Ovary (tissue), 9 donors: ENCODE measurements around the gene RPL10A. TPM values are rescaled to one million over a fixed set of nuclear protein-coding genes. Genes with fewer than 3 reads are reported as not detected.

Experiments
- DNase-seq, 5 donors: peaks; one replicate each; pipeline ENCODE4 v3.0.0-alpha.2; 2019 to 2020
- H3K27ac ChIP-seq, 2 donors: fragments of 200-600 bp; one replicate each; pipeline versions ENCODE4 v1.5.1 to v1.8.0; 2019 to 2022
- H3K27me3 ChIP-seq: fragments of 200-600 bp; one replicate; pipeline ENCODE4 v1.8.0; 2022
- H3K36me3 ChIP-seq: fragments of 200-600 bp; sonication (generic); one replicate; pipeline ENCODE4 v1.5.1; 2019
- H3K4me1 ChIP-seq: one replicate; pipeline ENCODE4 v1.8.1; 2013; ENCODE audit warnings: mild to moderate bottlenecking, moderate library complexity; ENCODE audit not compliant: insufficient read depth
- H3K4me3 ChIP-seq: fragments of 200-600 bp; sonication (generic); one replicate; pipeline ENCODE4 v1.5.1; 2017
- H3K9me3 ChIP-seq, 2 donors: fragments of 200-600 bp in 1 of 2; sonication (generic) in 1 of 2; one replicate each; pipeline versions ENCODE4 v1.5.1 to v1.8.1; 2013 to 2019; ENCODE audit warnings: mild to moderate bottlenecking in 1 of 2, moderate library complexity in 1 of 2
- CTCF ChIP-seq, 3 donors: fragments of 450-650 bp in 2 of 3; fragments of 200-600 bp in 1 of 3; IDR thresholded peaks; one replicate each; pipeline versions ENCODE4 v1.5.1 to v1.8.0; 2016 to 2022; ENCODE audit warnings: antibody characterized with exemption in 3 of 3, mild to moderate bottlenecking in 1 of 3
- EP300 ChIP-seq: sonication (generic); formaldehyde crosslinking; IDR thresholded peaks from one replicate; pipeline ENCODE4 v1.6.1; 2017; ENCODE audit warnings: antibody characterized with exemption
- POLR2A ChIP-seq: fragments of 450-650 bp; IDR thresholded peaks from one replicate; pipeline ENCODE4 v1.6.1; 2017; ENCODE audit warnings: antibody characterized with exemption, mild to moderate bottlenecking, moderate library complexity
- WGBS, 3 donors: extraction: QIAGEN DNeasy Blood & Tissue Kit in 1 of 3; methylation state at CpG; one replicate each; pipeline versions ENCODE4 v1.1.5 to v1.1.7; 2013 to 2017; 5-methylcytosine and 5-hydroxymethylcytosine counted together
- intact Hi-C, 4 donors: fragments of 100-400 bp; cut with DNase I; formaldehyde crosslinking; loops; one replicate each; pipeline versions ENCODE4 v1.11.0 to v1.15.1; 2022 to 2023
- polyA plus RNA-seq, 2 donors: library from polyadenylated mRNA; stranded (reverse); fragments of 200-250 nt in 1 of 2; fragments of 350-450 nt in 1 of 2; fragmentation: Illumina TruSeq in 1 of 2; extraction: RNeasy Lipid Tissue Mini Kit (QIAGEN cat#74804) in 1 of 2; gene quantifications; one replicate each; pipeline ENCODE4 v1.2.3, GENCODE V29; 2013 to 2014
- total RNA-seq, 7 donors: library from RNA; depleted of rRNA in 2 of 7; stranded (reverse); fragments of >200 nt in 2 of 7; fragmentation: NEBNext Ultra II Directional in 3 of 7; extraction: Animal tissue kit (Norgen Biotek cat#: 25700) in 3 of 7; gene quantifications; one replicate each; pipeline versions ENCODE4 v1.1.0 to v1.2.4, GENCODE V29; 2016 to 2023
- donor health status: DM: no; HTN: no; CAD: no; lungs with moderate emphysema.
- donor health status: DM: no; HTN: no; CAD: no.
- donor health status: Bipolar disorder and iron deficiency.
- donor health status: DM: yes; HTN: yes; CAD: no.
- donor health status: DM: no; HTN: no; CAD: no.
- donor health status: DM: yes; HTN: yes; CAD: no.

Gene RPL10A
- total and polyA plus RNA-seq, 9 donors, result 2,596 to 5,052 (median 3,198) TPM

- Histone ChIP-seq H3K27ac (peak overlapping the region; percentile 74 to 98), H3K36me3 (no peaks in the 10 kb centered on the region), H3K4me3 (peak overlapping the region; percentile 10), H3K9me3 (no peaks in the 10 kb centered on the region), H3K27me3 (no peaks in the 10 kb centered on the region), H3K4me1 (peaks cover 44% of the 10 kb centered on the region)
- 32 to 48% (median 45%) methylated on average over 4 to 5 of the region's 5 CpGs for WGBS, 3 donors
- peak in 3 of 5 donors; percentile 53 to 65 (median 60) for DNase-seq
- TF ChIP-seq EP300 (no peak), POLR2A (no peak)
- intact Hi-C loops, result loop anchor here in 1 of 4 donors (10.0 kb wide), 2 partner anchors 103 to 243 kb away; partner anchors contain the start of gene ARMC12
Observed at GRCh38 chr6:35491558-35492257, 23.5 kb downstream of the RPL10A start.

- intact Hi-C loops, result loop anchor here in 1 of 4 donors (10.0 kb wide), 2 partner anchors 102 to 242 kb away; partner anchors contain the start of gene ARMC12
- no peaks in the 10 kb centered on the region for H3K9me3 ChIP-seq
- H3K27me3 ChIP-seq, result no peaks in the 10 kb centered on the region
- peak overlapping the region; percentile 74 to 98 for H3K27ac ChIP-seq
- TF ChIP-seq EP300, result no peak
- no peak for TF ChIP-seq CTCF (IDR thresholded peaks at IDR 0.05)
- TF ChIP-seq POLR2A, result no peak
- H3K4me1 ChIP-seq, result peaks cover 44% of the 10 kb centered on the region
- 18 to 27% (median 20%) methylated on average over 7 of the region's 7 CpGs for WGBS, 3 donors
- peak; percentile 61 to 78 (median 69) for DNase-seq
- no peaks in the 10 kb centered on the region for H3K36me3 ChIP-seq
- H3K4me3 ChIP-seq, result no peak overlapping the region
Observed at GRCh38 chr6:35492258-35492973, 24.2 kb downstream of the RPL10A start.

- WGBS, 3 donors, result 67 to 78% (median 77%) methylated on average over 7 of the region's 7 CpGs
- intact Hi-C loops, result loop anchor here in 1 of 4 donors (10.0 kb wide), 2 partner anchors 102 to 242 kb away; partner anchors contain the start of gene ARMC12
- Histone ChIP-seq H3K27ac (peak overlapping the region in 1 of 2 donors; percentile 98), H3K4me3 (no peak overlapping the region), H3K27me3 (no peaks in the 10 kb centered on the region), H3K9me3 (no peaks in the 10 kb centered on the region), H3K4me1 (peaks cover 41% of the 10 kb centered on the region), H3K36me3 (no peaks in the 10 kb centered on the region)
- TF ChIP-seq EP300 (no peak), CTCF (IDR thresholded peaks at IDR 0.05) (no peak), POLR2A (no peak)
- no peak for DNase-seq
Observed at GRCh38 chr6:35492974-35493284, 24.7 kb downstream of the RPL10A start.

GRCh38 chr6:35493307-35493983 lies 25.2 kb downstream of the RPL10A start:
- intact Hi-C loops, result loop anchor here in 1 of 4 donors (10.0 kb wide), 2 partner anchors 101 to 241 kb away; partner anchors contain the start of gene ARMC12
- Histone ChIP-seq H3K4me3 (peak overlapping the region; percentile 95), H3K4me1 (peaks cover 42% of the 10 kb centered on the region), H3K9me3 (no peaks in the 10 kb centered on the region), H3K36me3 (no peaks in the 10 kb centered on the region), H3K27ac (peak overlapping the region in 1 of 2 donors; percentile 45), H3K27me3 (no peaks in the 10 kb centered on the region)
- DNase-seq, result peak in 1 of 5 donors; percentile 49
- WGBS, 3 donors, result 72 to 83% (median 76%) methylated on average over 28 of the region's 28 CpGs
- TF ChIP-seq CTCF (IDR thresholded peaks at IDR 0.05), result no peak
- TF ChIP-seq EP300, result no peak
- TF ChIP-seq POLR2A, result no peak
